H1 (cell line): ENCODE data around the gene SLC15A1. TPM values are rescaled to one million over a fixed set of nuclear protein-coding genes. Genes with fewer than 3 reads are reported as not detected.

Experiments
- CTCF ChIA-PET: fragments of 300-600 bp; sonication (Branson Sonifier 250); formaldehyde crosslinking; loops from one replicate; lab custom pipeline; 2021; ENCODE audit not compliant: partially characterized antibody; lab: Charles Lee
- POLR2A ChIA-PET: fragments of 300-600 bp; sonication (Branson Sonifier 250); formaldehyde crosslinking; loops from one replicate; lab custom pipeline; 2021; ENCODE audit warnings: inconsistent platforms; ENCODE audit not compliant: partially characterized antibody; lab: Charles Lee
- DNase-seq, 2 experiments: peaks; one replicate each; pipeline versions ENCODE4 v3.0.0 to v3.0.0-alpha.2; 2010 to 2022; ENCODE audit warnings: low spot score in 2 of 2, low read depth in 1 of 2, mixed read lengths in 1 of 2
- FAIRE-seq: peaks from 2 replicates; lab custom pipeline; 2011; peaks lifted over from hg19 to GRCh38; lab: Jason Lieb, UNC
- H2AFZ ChIP-seq: 2 replicates; pipeline ENCODE4 v1.8.1; 2012; ENCODE audit warnings: low read length, inconsistent platforms
- H2AK5ac ChIP-seq: 2 replicates; pipeline ENCODE4 v1.6.1; 2013; ENCODE audit warnings: low read depth, low read length
- H2BK120ac ChIP-seq: replicated peaks from 2 replicates; pipeline ENCODE3; 2013; ENCODE audit warnings: low read depth, low read length, inconsistent platforms
- H2BK12ac ChIP-seq: 2 replicates; pipeline ENCODE4 v1.6.1; 2013; ENCODE audit warnings: low read depth, low read length
- H2BK15ac ChIP-seq: 2 replicates; pipeline ENCODE4 v1.6.1; 2013; ENCODE audit warnings: low read length
- H2BK20ac ChIP-seq: 2 replicates; pipeline ENCODE4 v1.6.1; 2013; ENCODE audit warnings: low read length
- H2BK5ac ChIP-seq: 2 replicates; pipeline ENCODE4 v1.6.1; 2013; ENCODE audit warnings: low read depth, low read length
- H3K14ac ChIP-seq: 2 replicates; pipeline ENCODE4 v1.6.1; 2013; ENCODE audit warnings: inconsistent platforms; ENCODE audit not compliant: insufficient read length
- H3K18ac ChIP-seq: 2 replicates; pipeline ENCODE4 v1.6.1; 2013; ENCODE audit warnings: low read length; ENCODE audit errors: extremely low read depth
- H3K23ac ChIP-seq: 2 replicates; pipeline ENCODE4 v1.6.1; 2013; ENCODE audit warnings: inconsistent platforms; ENCODE audit not compliant: insufficient read length
- H3K23me2 ChIP-seq: 2 replicates; pipeline ENCODE4 v1.6.1; 2013; ENCODE audit warnings: low read depth, low read length
- H3K27ac ChIP-seq: 2 replicates; pipeline ENCODE4 v1.6.1; 2011; ENCODE audit warnings: low read depth, low read length, inconsistent platforms
- H3K27me3 ChIP-seq, 4 experiments: replicated peaks in 1 of 4; 1 replicate in 1 of 4; 2 replicates in 3 of 4; pipeline versions ENCODE4 v1.6.1 to v1.8.1; 2011 to 2013; ENCODE audit warnings: low read length in 3 of 4, mild to moderate bottlenecking in 3 of 4, inconsistent platforms in 2 of 4, mixed read lengths in 2 of 4, moderate library complexity in 1 of 4; ENCODE audit not compliant: control insufficient read depth in 3 of 4, insufficient read depth in 3 of 4; ENCODE audit errors: extremely low read depth in 1 of 4
- H3K36me3 ChIP-seq, 4 experiments: 2 replicates each; pipeline versions ENCODE4 v1.6.1 to v1.8.1; 2011 to 2013; ENCODE audit warnings: mild to moderate bottlenecking in 4 of 4, low read length in 3 of 4, moderate library complexity in 2 of 4, control low read depth in 1 of 4, inconsistent platforms in 1 of 4; ENCODE audit not compliant: insufficient read depth in 4 of 4, control insufficient read depth in 2 of 4
- H3K4ac ChIP-seq: replicated peaks from 2 replicates; pipeline ENCODE3; 2013; ENCODE audit warnings: low read length, low read depth, mixed read lengths, inconsistent platforms; ENCODE audit not compliant: insufficient read length
- H3K4me1 ChIP-seq, 4 experiments: replicated peaks in 1 of 4; 1 replicate in 1 of 4; 2 replicates in 3 of 4; pipeline versions ENCODE4 v1.6.1 to v1.8.1; 2011 to 2013; ENCODE audit warnings: low read length in 3 of 4, inconsistent platforms in 2 of 4, mixed read lengths in 1 of 4; ENCODE audit not compliant: insufficient read depth in 4 of 4, control insufficient read depth in 3 of 4
- H3K4me2 ChIP-seq, 2 experiments: 2 replicates each; pipeline versions ENCODE4 v1.6.1 to v1.8.1; 2011 to 2013; ENCODE audit warnings: low read depth in 2 of 2, low read length in 2 of 2, control low read depth in 1 of 2, inconsistent platforms in 1 of 2, mild to moderate bottlenecking in 1 of 2; ENCODE audit not compliant: insufficient read depth in 1 of 2
- H3K4me3 ChIP-seq, 4 experiments: fragments of 200-600, 300-600 bp in 1 of 4; sonication (generic), shearing (Covaris generic), sonication (Bioruptor Twin) in 1 of 4; 2 replicates each; pipeline versions ENCODE4 v1.5.1 to v1.8.1; 2011 to 2016; ENCODE audit warnings: low read length in 4 of 4, low read depth in 3 of 4, control low read depth in 2 of 4, inconsistent platforms in 2 of 4, mild to moderate bottlenecking in 2 of 4, mixed read lengths in 1 of 4, moderate library complexity in 1 of 4; ENCODE audit not compliant: insufficient read depth in 2 of 4; ENCODE audit errors: extremely low read depth in 1 of 4
- H3K56ac ChIP-seq: replicated peaks from 2 replicates; pipeline ENCODE3; 2013; ENCODE audit warnings: low read depth, mild to moderate bottlenecking, mixed read lengths, low read length, inconsistent platforms; ENCODE audit not compliant: insufficient read length
- H3K79me1 ChIP-seq: 2 replicates; pipeline ENCODE4 v1.6.1; 2013; ENCODE audit warnings: low read depth, low read length, control low read depth
- H3K79me2 ChIP-seq, 2 experiments: 2 replicates each; pipeline versions ENCODE4 v1.6.1 to v1.8.1; 2012 to 2013; ENCODE audit warnings: low read length in 2 of 2, mild to moderate bottlenecking in 2 of 2, inconsistent platforms in 1 of 2; ENCODE audit not compliant: insufficient read depth in 2 of 2, control insufficient read depth in 1 of 2
- H3K9ac ChIP-seq, 4 experiments: replicated peaks in 1 of 4; 1 replicate in 1 of 4; 2 replicates in 3 of 4; pipeline versions ENCODE4 v1.6.1 to v1.8.1; 2011 to 2013; ENCODE audit warnings: low read depth in 3 of 4, low read length in 3 of 4, control low read depth in 2 of 4, mild to moderate bottlenecking in 2 of 4, moderate library complexity in 2 of 4, inconsistent platforms in 1 of 4; ENCODE audit errors: extremely low read depth in 1 of 4
- H3K9me3 ChIP-seq, 2 experiments: 2 replicates each; pipeline versions ENCODE4 v1.6.1 to v1.8.1; 2012 to 2013; ENCODE audit warnings: mild to moderate bottlenecking in 2 of 2, moderate library complexity in 2 of 2, control low read depth in 1 of 2, inconsistent platforms in 1 of 2, low read depth in 1 of 2, low read length in 1 of 2, mixed read lengths in 1 of 2; ENCODE audit not compliant: insufficient read depth in 2 of 2
- H4K20me1 ChIP-seq, 2 experiments: replicated peaks in 1 of 2; 2 replicates each; pipeline versions ENCODE3 to v1.8.1; 2011 to 2013; ENCODE audit warnings: inconsistent platforms in 2 of 2, low read length in 2 of 2, mild to moderate bottlenecking in 1 of 2; ENCODE audit not compliant: insufficient read depth in 2 of 2, control insufficient read depth in 1 of 2
- H4K5ac ChIP-seq: 2 replicates; pipeline ENCODE4 v1.6.1; 2013; ENCODE audit warnings: low read length, low read depth, mixed read lengths, inconsistent platforms; ENCODE audit not compliant: insufficient read length
- H4K8ac ChIP-seq: 2 replicates; pipeline ENCODE4 v1.8.0; 2013; ENCODE audit warnings: mild to moderate bottlenecking, moderate library complexity, low read length, inconsistent platforms; ENCODE audit not compliant: insufficient read depth; ENCODE audit errors: extremely low read depth
- H4K91ac ChIP-seq: replicated peaks from 2 replicates; pipeline ENCODE3; 2013; ENCODE audit warnings: low read length, mixed read lengths, inconsistent platforms; ENCODE audit not compliant: insufficient read length
- BRCA1 ChIP-seq: IDR thresholded peaks from 2 replicates; pipeline ENCODE4 v1.6.1; 2012; ENCODE audit warnings: low read depth, low read length, improper control_type of control experiment
- CBX5 ChIP-seq: fragments of 300-800, 300-1000 bp; sonication (generic); IDR thresholded peaks from 2 replicates; pipeline ENCODE4 v1.7.1; 2016; ENCODE audit warnings: antibody characterized with exemption, low read length, low read depth
- CEBPB ChIP-seq: IDR thresholded peaks from 2 replicates; pipeline ENCODE4 v1.6.1; 2012; ENCODE audit warnings: low read depth, low read length
- EP300 ChIP-seq, 2 experiments: IDR thresholded peaks; 1 replicate in 1 of 2; 2 replicates in 1 of 2; pipeline ENCODE4 v1.6.1; 2011 to 2012; ENCODE audit warnings: low read depth in 2 of 2, low read length in 2 of 2, mild to moderate bottlenecking in 2 of 2, borderline replicate concordance in 1 of 2, inconsistent platforms in 1 of 2, moderate library complexity in 1 of 2
- KDM1A ChIP-seq: fragments of 200-600, 300-600 bp; sonication (generic); IDR thresholded peaks from 2 replicates; pipeline ENCODE4 v1.7.1; 2016; ENCODE audit warnings: mild to moderate bottlenecking, low read length, borderline replicate concordance
- PHF8 ChIP-seq: fragments of 200-600 bp; sonication (generic); conservative IDR thresholded peaks from 2 replicates; pipeline ENCODE4 v1.7.1; 2012; ENCODE audit warnings: low read depth, mild to moderate bottlenecking, inconsistent platforms, low read length, moderate library complexity
- SRF ChIP-seq: IDR thresholded peaks from 2 replicates; pipeline ENCODE4 v1.6.1; 2011; ENCODE audit warnings: mild to moderate bottlenecking, low read depth, low read length, moderate library complexity
- TAF7 ChIP-seq: optimal IDR thresholded peaks from 2 replicates; pipeline ENCODE3; 2011; ENCODE audit warnings: low read depth, mild to moderate bottlenecking, inconsistent platforms, low read length, moderate library complexity, borderline replicate concordance
- WGBS, 2 experiments: shearing (Covaris generic) in 1 of 2; methylation state at CpG; one replicate each; pipeline versions ENCODE4 v1.1.6 to v1.1.7; 2013 to 2015; ENCODE audit warnings: low lambda C conversion rate in 2 of 2, mixed read lengths in 2 of 2, inconsistent platforms in 1 of 2, low coverage in 1 of 2, missing lambda C conversion rate in 1 of 2; ENCODE audit not compliant: insufficient replicate concordance in 2 of 2, insufficient coverage in 1 of 2, insufficient read length in 1 of 2; ENCODE audit errors: extremely low coverage in 1 of 2, missing lambda C conversion rate in 1 of 2; 5-methylcytosine and 5-hydroxymethylcytosine counted together
- polyA plus RNA-seq, 7 experiments: library from polyadenylated mRNA; depleted of rRNA in 3 of 7; stranded (reverse) in 5 of 7; unstranded in 2 of 7; fragments of >200 nt in 5 of 7; fragments of 200-250 nt in 2 of 7; gene quantifications; 1 replicate in 5 of 7; 2 replicates in 1 of 7; 4 replicates in 1 of 7; pipeline versions ENCODE4 v1.2.1 to v1.2.3, GENCODE V29; 2011 to 2013; ENCODE audit warnings: missing spikeins in 2 of 7, mixed read lengths in 2 of 7
- total RNA-seq: library from RNA; stranded (reverse); fragmentation: NEBNext Ultra II Directional; extraction: Animal tissue kit (Norgen Biotek cat#: 25700); gene quantifications from 2 replicates; pipeline ENCODE4 v1.2.1, GENCODE V29; 2021
- TF ChIP-seq, protein P1 (sequence below), 3 experiments: IDR thresholded peaks; 1 replicate in 2 of 3; 2 replicates in 1 of 3; pipeline versions ENCODE4 v1.5.1 to v1.6.1; 2011; ENCODE audit warnings: low read length in 3 of 3, mild to moderate bottlenecking in 3 of 3, inconsistent platforms in 2 of 3, low read depth in 1 of 3, moderate library complexity in 1 of 3; ENCODE audit not compliant: insufficient read depth in 1 of 3; ENCODE audit errors: control extremely low read depth in 1 of 3

The SLC15A1 gene
- total and polyA plus RNA-seq, 2 of the 8 experiments (the other 6 are each of a cell fraction or from before 2014, with no cell fraction given): 1.3 to 2.4 TPM

DNA sequence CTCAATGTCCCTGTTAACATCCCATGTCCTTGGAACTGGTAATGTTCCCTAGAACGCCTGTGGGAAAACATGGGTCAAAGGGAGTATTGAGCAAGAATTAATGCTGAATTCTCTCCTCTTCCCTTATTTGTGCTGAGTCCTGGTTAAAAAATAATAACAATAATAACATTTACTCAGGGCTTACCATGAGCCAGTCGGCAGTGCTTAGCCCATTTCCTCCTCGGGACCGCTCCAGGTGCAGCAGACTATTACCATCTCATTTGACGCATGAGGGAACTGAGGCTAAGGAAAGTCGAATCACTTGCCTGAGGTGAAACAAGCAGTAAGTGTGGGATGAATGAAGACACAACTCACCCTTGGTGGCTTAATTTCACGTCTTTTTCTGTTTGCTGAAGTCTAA is 33.6 kb upstream of the SLC15A1 start:
- POLR2A ChIA-PET: interaction anchor here (1.3 kb wide), 1 partner anchor 20 kb away, joined by 3 read pairs; no protein-coding TSS in a partner anchor
- no peak overlapping the region for H3K4me3 ChIP-seq
- 82% methylated on average over 7 of the region's 7 CpGs; no CpG with 5 or more reads in 1 of the 2 experiments for WGBS, 2 experiments
- TF ChIP-seq KDM1A (no peak), TAF7 (no peak), SRF (no peak), CEBPB (no peak), PHF8 (no peak), CBX5 (no peak), BRCA1 (no peak), EP300 (IDR thresholded peaks at IDR 0.05; ENCODE audit: borderline replicate concordance in 1 of 2, low read depth in 2 of 2, low read length in 2 of 2) (no peak)
- TF ChIP-seq, protein P1, sequence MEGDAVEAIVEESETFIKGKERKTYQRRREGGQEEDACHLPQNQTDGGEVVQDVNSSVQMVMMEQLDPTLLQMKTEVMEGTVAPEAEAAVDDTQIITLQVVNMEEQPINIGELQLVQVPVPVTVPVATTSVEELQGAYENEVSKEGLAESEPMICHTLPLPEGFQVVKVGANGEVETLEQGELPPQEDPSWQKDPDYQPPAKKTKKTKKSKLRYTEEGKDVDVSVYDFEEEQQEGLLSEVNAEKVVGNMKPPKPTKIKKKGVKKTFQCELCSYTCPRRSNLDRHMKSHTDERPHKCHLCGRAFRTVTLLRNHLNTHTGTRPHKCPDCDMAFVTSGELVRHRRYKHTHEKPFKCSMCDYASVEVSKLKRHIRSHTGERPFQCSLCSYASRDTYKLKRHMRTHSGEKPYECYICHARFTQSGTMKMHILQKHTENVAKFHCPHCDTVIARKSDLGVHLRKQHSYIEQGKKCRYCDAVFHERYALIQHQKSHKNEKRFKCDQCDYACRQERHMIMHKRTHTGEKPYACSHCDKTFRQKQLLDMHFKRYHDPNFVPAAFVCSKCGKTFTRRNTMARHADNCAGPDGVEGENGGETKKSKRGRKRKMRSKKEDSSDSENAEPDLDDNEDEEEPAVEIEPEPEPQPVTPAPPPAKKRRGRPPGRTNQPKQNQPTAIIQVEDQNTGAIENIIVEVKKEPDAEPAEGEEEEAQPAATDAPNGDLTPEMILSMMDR (IDR thresholded peaks at IDR 0.05; ENCODE audit: control extremely low read depth in 1 of 3, insufficient read depth in 1 of 3, low read depth in 1 of 3, low read length in 3 of 3): no peak

More for the DNA sequence above, 33.6 kb upstream of the SLC15A1 start:
- H3K27me3 ChIP-seq: no peaks in the 10 kb centered on the region
- H3K14ac ChIP-seq: no peak overlapping the region
- DNase-seq (no peak), FAIRE-seq (no peak)
- no peak overlapping the region for H2BK20ac ChIP-seq
- H2BK15ac ChIP-seq: no peak overlapping the region
- H3K9ac ChIP-seq: no peak overlapping the region
- no peaks in the 10 kb centered on the region for H3K23me2 ChIP-seq
- H2AFZ ChIP-seq: no peak overlapping the region
- no peak overlapping the region for H4K5ac ChIP-seq
- H3K23ac ChIP-seq: no peak overlapping the region
- no peaks in the 10 kb centered on the region for H3K9me3 ChIP-seq
- H3K56ac ChIP-seq: no peak overlapping the region
- no peak overlapping the region for H4K8ac ChIP-seq
- H2BK5ac ChIP-seq: no peak overlapping the region
- H3K4ac ChIP-seq: no peak overlapping the region
- no peaks in the 10 kb centered on the region for H4K20me1 ChIP-seq
- H3K27ac ChIP-seq: no peak overlapping the region
- H3K18ac ChIP-seq: no peak overlapping the region
- no peaks in the 10 kb centered on the region for H3K4me1 ChIP-seq
- CTCF ChIA-PET: interaction anchor here (0.8 to 1.0 kb wide), 2 partner anchors 10 to 319 kb away, joined by 4 read pairs; no protein-coding TSS in a partner anchor
- H3K79me2 ChIP-seq: no peaks in the 10 kb centered on the region
- H2AK5ac ChIP-seq: no peak overlapping the region
- H2BK120ac ChIP-seq: no peak overlapping the region
- no peak overlapping the region for H2BK12ac ChIP-seq
- no peaks in the 10 kb centered on the region for H3K79me1 ChIP-seq
- no peaks in the 10 kb centered on the region for H3K36me3 ChIP-seq
- H4K91ac ChIP-seq: no peak overlapping the region
- no peak overlapping the region for H3K4me2 ChIP-seq
